K562 (cell line): ENCODE data around the gene GMEB2. TPM values are rescaled to one million over a fixed set of nuclear protein-coding genes. Genes with fewer than 3 reads are reported as not detected.

Experiments
- ATAC-seq: fragments of 200-7000 bp; cut with Tn5 transposase; 3 replicates; pipeline ENCODE4 v1.9.1; 2020; ENCODE audit warnings: moderate library complexity
- BruUV-seq: library from RNA; stranded (reverse); fragments of 400-500 nt; replicated peaks from 2 replicates; lab custom pipeline; 2021; lab: Mats Ljungman, UMichigan
- CTCF ChIA-PET: fragments of 300-600 bp; formaldehyde crosslinking; extraction: SDS; loops from one replicate; lab custom pipeline; 2021; ENCODE audit warnings: low intra/inter-chr PET ratio; lab: Yijun Ruan, JAX
- POLR2A ChIA-PET: fragments of 300-600, 350-650 bp; sonication (Branson Sonifier 250); formaldehyde crosslinking; extraction: SDS; loops from one replicate; lab custom pipeline; 2021; ENCODE audit warnings: antibody characterized with exemption, inconsistent platforms; lab: Yijun Ruan, JAX
- DNase-seq, 4 experiments: peaks; one replicate each; pipeline versions ENCODE4 v3.0.0 to v3.0.0-alpha.2; 2011 to 2018; ENCODE audit warnings: low spot score in 3 of 4, mixed read lengths in 3 of 4; ENCODE audit errors: extremely low read depth in 1 of 4
- FAIRE-seq: peaks from 2 replicates; lab custom pipeline; 2011; peaks lifted over from hg19 to GRCh38; lab: Jason Lieb, UNC
- H2AFZ ChIP-seq: 2 replicates; pipeline ENCODE4 v1.6.0; 2011; ENCODE audit warnings: low read depth, low read length, control low read depth, inconsistent platforms
- H3K27ac ChIP-seq: fragments of 200-600 bp; 3 replicates; pipeline ENCODE4 v1.8.0; 2011; ENCODE audit warnings: low read depth, mild to moderate bottlenecking, control low read depth, inconsistent platforms, low read length, moderate library complexity, mixed read lengths; ENCODE audit errors: extremely low read depth
- H3K27me3 ChIP-seq, 2 experiments: fragments of 300-600 bp in 1 of 2; 2 replicates in 1 of 2; 3 replicates in 1 of 2; pipeline versions ENCODE4 v1.6.0 to v1.8.0; 2011; ENCODE audit warnings: inconsistent platforms in 2 of 2, low read length in 2 of 2, mild to moderate bottlenecking in 1 of 2, mixed read lengths in 1 of 2, moderate library complexity in 1 of 2; ENCODE audit not compliant: control insufficient read depth in 2 of 2, insufficient read depth in 2 of 2
- H3K36me3 ChIP-seq: fragments of 300-600 bp; 3 replicates; pipeline ENCODE4 v1.8.0; 2011; ENCODE audit warnings: mild to moderate bottlenecking, low read length, inconsistent platforms; ENCODE audit not compliant: control insufficient read depth, insufficient read depth
- H3K4me1 ChIP-seq, 2 experiments: fragments of 200-600 bp in 1 of 2; replicated peaks in 1 of 2; 2 replicates in 1 of 2; 3 replicates in 1 of 2; pipeline versions ENCODE4 v1.5.1 to v1.8.0; 2011; ENCODE audit warnings: inconsistent platforms in 2 of 2, low read length in 2 of 2, mild to moderate bottlenecking in 1 of 2, mixed read lengths in 1 of 2, moderate library complexity in 1 of 2; ENCODE audit not compliant: control insufficient read depth in 2 of 2, insufficient read depth in 2 of 2
- H3K4me2 ChIP-seq: 2 replicates; pipeline ENCODE4 v1.6.1; 2011; ENCODE audit warnings: low read length, control low read depth, inconsistent platforms, mixed read lengths; ENCODE audit not compliant: insufficient read depth
- H3K4me3 ChIP-seq: fragments of 200-600 bp; sonication (generic), shearing (Covaris generic); 2 replicates; pipeline ENCODE4 v1.5.1; 2016; ENCODE audit warnings: control low read depth, inconsistent platforms
- H3K79me2 ChIP-seq: fragments of 200-600 bp; 3 replicates; pipeline ENCODE4 v1.8.0; 2011; ENCODE audit warnings: low read length, inconsistent platforms; ENCODE audit not compliant: control insufficient read depth, insufficient read depth
- H3K9ac ChIP-seq, 2 experiments: 2 replicates each; pipeline versions ENCODE4 v1.6.0 to v1.6.1; 2011; ENCODE audit warnings: low read depth in 2 of 2, low read length in 2 of 2, control low read depth in 1 of 2, inconsistent platforms in 1 of 2, mild to moderate bottlenecking in 1 of 2, mixed read lengths in 1 of 2; ENCODE audit not compliant: insufficient read depth in 1 of 2
- H3K9me1 ChIP-seq: one replicate; pipeline ENCODE4 v1.6.0; 2011; ENCODE audit warnings: inconsistent platforms, mild to moderate bottlenecking, low read length, moderate library complexity; ENCODE audit not compliant: control insufficient read depth, insufficient read depth
- H3K9me3 ChIP-seq: replicated peaks from 2 replicates; pipeline ENCODE4 v1.5.1; 2011; ENCODE audit warnings: low read depth, low read length, inconsistent platforms; ENCODE audit not compliant: control insufficient read depth, insufficient read depth
- H4K20me1 ChIP-seq: replicated peaks from 2 replicates; pipeline ENCODE4 v1.6.1; 2011; ENCODE audit warnings: low read length, inconsistent platforms, mixed read lengths; ENCODE audit not compliant: control insufficient read depth, insufficient read depth
- CC2D1A ChIP-seq: fragments of 450-650 bp; IDR thresholded peaks from 2 replicates; pipeline ENCODE4 v1.6.1; 2017; ENCODE audit warnings: mild to moderate bottlenecking
- CEBPG ChIP-seq, 3 experiments: fragments of 200-800 bp in 1 of 3; sonication (Bioruptor generic) in 1 of 3; sonication (generic) in 1 of 3; formaldehyde crosslinking in 1 of 3; IDR thresholded peaks in 2 of 3; conservative IDR thresholded peaks in 1 of 3; 2 replicates each; pipeline versions ENCODE4 v1.6.1 to v1.8.0; 2016 to 2022; ENCODE audit warnings: missing compliant biosample characterization in 2 of 3, missing genetic modification characterization in 2 of 3, mild to moderate bottlenecking in 1 of 3, missing genetic modification reagents in 1 of 3
- ESRRA ChIP-seq: fragments of 450-650 bp; IDR thresholded peaks from 2 replicates; pipeline ENCODE4 v1.6.1; 2014; ENCODE audit warnings: low read depth, mild to moderate bottlenecking, moderate library complexity, borderline replicate concordance
- PHTF2 ChIP-seq: fragments of 250-450 bp; sonication (Bioruptor Pico); IDR thresholded peaks from 2 replicates; pipeline ENCODE4 v1.5.0; 2021; ENCODE audit warnings: mild to moderate bottlenecking
- TGIF2 ChIP-seq: sonication (generic); formaldehyde crosslinking; IDR thresholded peaks from 2 replicates; pipeline ENCODE4 v1.8.1; 2022; ENCODE audit warnings: mild to moderate bottlenecking, missing genetic modification reagents, moderate library complexity
- WGBS: fragments of 100-300 bp; shearing (Covaris generic); methylation state at CpG from one replicate; pipeline ENCODE4 v1.1.6; 2016; ENCODE audit warnings: low coverage, mixed read lengths; ENCODE audit not compliant: insufficient coverage; ENCODE audit errors: missing lambda C conversion rate; 5-methylcytosine and 5-hydroxymethylcytosine counted together
- in situ Hi-C: fragments of 300-500 bp; cut with MboI; formaldehyde crosslinking; loops from 4 replicates; pipeline ENCODE4 v1.15.0; 2018; ENCODE audit warnings: inconsistent platforms, mixed read lengths
- intact Hi-C: fragments of 100-400 bp; cut with micrococcal nuclease; formaldehyde crosslinking; loops from 2 replicates; pipeline ENCODE4 v1.14.2; 2022
- polyA plus RNA-seq, 8 experiments: library from polyadenylated mRNA; depleted of rRNA in 4 of 8; stranded (reverse) in 5 of 8; unstranded in 3 of 8; fragments of >200 nt; fragmentation: Nextera tagmentation in 2 of 8; fragmentation: Illumina TruSeq in 1 of 8; extraction: Ambion mirVana in 2 of 8; extraction: Trizol in 1 of 8; gene quantifications; 2 replicates each; pipeline versions ENCODE4 v1.2.1 to v1.2.3, GENCODE V29; 2011 to 2014; ENCODE audit warnings: inconsistent platforms in 1 of 8, missing spikeins in 1 of 8
- total RNA-seq, 7 experiments: library from RNA; depleted of rRNA in 6 of 7; stranded (reverse); fragments of >200 nt in 6 of 7; fragmentation: Illumina TruSeq in 2 of 7; extraction: Trizol in 2 of 7; gene quantifications; 2 replicates each; pipeline versions ENCODE4 v1.2.1 to v1.2.3, GENCODE V29; 2011 to 2021; ENCODE audit warnings: low replicate concordance in 1 of 7

The GMEB2 gene
- total and polyA plus RNA-seq, 9 of the 15 experiments (the other 6 are each of a cell fraction or from before 2014, with no cell fraction given), result 0.03 to 13.9 (median 6.3) TPM

- peaks cover 9% of the 10 kb centered on the region for H3K9me1 ChIP-seq
- no peaks in the 10 kb centered on the region for H4K20me1 ChIP-seq
- POLR2A ChIA-PET, result interaction anchor here (0.8 to 1.1 kb wide), 3 partner anchors 10 to 27 kb away, joined by 3 read pairs; no protein-coding TSS in a partner anchor
- no peaks in the 10 kb centered on the region for H3K9me3 ChIP-seq
- H3K9ac ChIP-seq, result 0 out of 4 replicates have a peak overlapping the region, but pooled peaks of 1 of the 2 experiments have one; percentile 61
- H3K27me3 ChIP-seq, result no peaks in the 10 kb centered on the region
- TF ChIP-seq CEBPG (CRISPR knock-in tag; IDR thresholded peaks at IDR 0.05) (no peak), CEBPG (tag; conservative IDR thresholded peaks at IDR 0.05 in 1 of 2, IDR thresholded peaks at IDR 0.05 in 1 of 2) (no peak), TGIF2 (CRISPR knock-in tag) (no peak), ESRRA (no peak), CC2D1A (no peak), PHTF2 (CRISPR knock-in tag) (no peak)
- H3K4me3 ChIP-seq, result no peak overlapping the region
- peaks cover 0 to 10% of the 10 kb centered on the region in 2 experiments; a peak in 2 of 5 replicates for H3K4me1 ChIP-seq
- intact Hi-C loops, result no loop called here
- H3K27ac ChIP-seq, result no peak overlapping the region
- FAIRE-seq, result no peak
- BruUV-seq, result no TSS peak
- no peak for DNase-seq
- CTCF ChIA-PET, result no interaction called here
- in situ Hi-C loops, result no loop called here
- 86% methylated on average over 23 of the region's 23 CpGs for WGBS
- H3K79me2 ChIP-seq, result no peaks in the 10 kb centered on the region
- H3K36me3 ChIP-seq, result peaks cover 49% of the 10 kb centered on the region; the same call in 2 of the 3 replicates
- H3K4me2 ChIP-seq, result no peak overlapping the region
- no peak overlapping the region for H2AFZ ChIP-seq
- no peak for ATAC-seq
Measured at GRCh38 chr20:63597651-63598478, 29.0 kb downstream of the GMEB2 start.
